ENCODE results near the gene AATK. TPM values are rescaled to one million over a fixed set of nuclear protein-coding genes. Genes with fewer than 3 reads are reported as not detected.

AATK gene
- total and polyA plus RNA-seq, 2 experiments from 2014 or later = 0.25 to 1.6 TPM

GRCh38 chr17:81206166-81206565 lies 40.1 kb upstream of the AATK start:
- 73 to 81% methylated on average over 4 of the region's 4 CpGs for WGBS, 2 experiments (ENCODE audit: low coverage in 1 of 2, low lambda C conversion rate in 2 of 2, missing lambda C conversion rate in 2 of 2)

DNA sequence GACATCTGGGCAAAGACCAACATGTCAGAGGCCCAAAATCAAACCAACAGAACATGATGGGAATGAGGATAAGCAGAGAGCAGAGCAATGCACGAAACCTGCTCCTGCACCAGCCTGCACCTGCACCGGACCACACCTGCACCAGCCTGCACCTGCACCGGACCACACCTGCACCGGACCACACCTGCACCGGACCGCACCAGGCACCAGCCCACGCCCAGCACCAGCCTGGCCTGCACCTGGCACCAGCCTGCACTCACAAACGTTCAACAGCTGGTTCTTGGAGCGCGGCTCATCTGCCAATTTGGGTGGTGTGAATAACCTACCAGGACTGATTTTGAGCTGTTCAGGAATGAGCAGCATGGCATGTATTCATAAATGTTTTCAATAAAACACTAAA lies 38.6 kb upstream of the AATK start:
- H3K36me3 ChIP-seq (ENCODE audit: low read depth) = no peaks in the 10 kb centered on the region
- H3K4me2 ChIP-seq (ENCODE audit: unreplicated experiment) = no peak overlapping the region
- H3K9me3 ChIP-seq (ENCODE audit: low read depth) = no peaks in the 10 kb centered on the region
- no peak for DNase-seq
- no peak overlapping the region for H3K4me3 ChIP-seq
- no peaks in the 10 kb centered on the region for H3K9me2 ChIP-seq (ENCODE audit: insufficient read depth)
- TF ChIP-seq EZH2phosphoT487 (IDR thresholded peaks at IDR 0.05; ENCODE audit: insufficient read depth, low read depth) = no peak
- TF ChIP-seq EZH2 (IDR thresholded peaks at IDR 0.05; ENCODE audit: insufficient read depth, poor library complexity, severe bottlenecking) = no peak
- no peaks in the 10 kb centered on the region for H3F3A ChIP-seq (ENCODE audit: insufficient read depth)
- no peak overlapping the region for H3K27ac ChIP-seq
- no peaks in the 10 kb centered on the region for H4K20me1 ChIP-seq (ENCODE audit: insufficient read depth)
- no peaks in the 10 kb centered on the region for H3K27me3 ChIP-seq (replicated peaks; ENCODE audit: insufficient read depth)
- no peak overlapping the region for H2AFZ ChIP-seq
- in situ Hi-C loops (cut with MboI) = no loop called here
- 88 to 92% methylated on average over 10 of the region's 10 CpGs for WGBS, 2 experiments (ENCODE audit: low coverage in 1 of 2, low lambda C conversion rate in 2 of 2, missing lambda C conversion rate in 2 of 2)
- no peaks in the 10 kb centered on the region for H3K79me2 ChIP-seq (ENCODE audit: insufficient read depth)
- H3K4me1 ChIP-seq (ENCODE audit: insufficient read depth) = no peaks in the 10 kb centered on the region
- H3K9ac ChIP-seq = no peak overlapping the region

More at GRCh38 chr17:81206166-81206565, 40.1 kb upstream of the AATK start:
- no peaks in the 10 kb centered on the region for H3K27me3 ChIP-seq (replicated peaks; ENCODE audit: insufficient read depth)
- TF ChIP-seq EZH2 (IDR thresholded peaks at IDR 0.05; ENCODE audit: insufficient read depth, poor library complexity, severe bottlenecking) (no peak), EZH2phosphoT487 (IDR thresholded peaks at IDR 0.05; ENCODE audit: insufficient read depth, low read depth) (no peak)
- DNase-seq = no peak
- no peak overlapping the region for H3K4me2 ChIP-seq (ENCODE audit: unreplicated experiment)
- no peak overlapping the region for H2AFZ ChIP-seq
- no peaks in the 10 kb centered on the region for H3K4me1 ChIP-seq (ENCODE audit: insufficient read depth)
- no peak overlapping the region for H3K4me3 ChIP-seq
- no peak overlapping the region for H3K9ac ChIP-seq
- H3K36me3 ChIP-seq (ENCODE audit: low read depth) = no peaks in the 10 kb centered on the region
- no peaks in the 10 kb centered on the region for H3K9me2 ChIP-seq (ENCODE audit: insufficient read depth)
- no peaks in the 10 kb centered on the region for H3F3A ChIP-seq (ENCODE audit: insufficient read depth)
- no peaks in the 10 kb centered on the region for H3K9me3 ChIP-seq (ENCODE audit: low read depth)
- H3K27ac ChIP-seq = no peak overlapping the region
- in situ Hi-C loops (cut with MboI) = no loop called here
- no peaks in the 10 kb centered on the region for H4K20me1 ChIP-seq (ENCODE audit: insufficient read depth)
- no peaks in the 10 kb centered on the region for H3K79me2 ChIP-seq (ENCODE audit: insufficient read depth)

- Histone ChIP-seq H3K9me3 (ENCODE audit: low read depth) (no peaks in the 10 kb centered on the region), H3K4me2 (ENCODE audit: unreplicated experiment) (no peak overlapping the region), H3K27ac (no peak overlapping the region), H3K79me2 (ENCODE audit: insufficient read depth) (no peaks in the 10 kb centered on the region), H3K27me3 (replicated peaks; ENCODE audit: insufficient read depth) (no peaks in the 10 kb centered on the region), H4K20me1 (ENCODE audit: insufficient read depth) (no peaks in the 10 kb centered on the region), H3K9ac (no peak overlapping the region), H3K9me2 (ENCODE audit: insufficient read depth) (no peaks in the 10 kb centered on the region), H3K4me1 (ENCODE audit: insufficient read depth) (no peaks in the 10 kb centered on the region), H2AFZ (no peak overlapping the region), H3F3A (ENCODE audit: insufficient read depth) (no peaks in the 10 kb centered on the region), H3K36me3 (ENCODE audit: low read depth) (no peaks in the 10 kb centered on the region), H3K4me3 (no peak overlapping the region)
- DNase-seq = no peak
- 93 to 96% methylated on average over 18 to 20 of the region's 20 CpGs for WGBS, 2 experiments (ENCODE audit: low coverage in 1 of 2, low lambda C conversion rate in 2 of 2, missing lambda C conversion rate in 2 of 2)
- no peak for TF ChIP-seq EZH2phosphoT487 (IDR thresholded peaks at IDR 0.05; ENCODE audit: insufficient read depth, low read depth)
- no peak for TF ChIP-seq EZH2 (IDR thresholded peaks at IDR 0.05; ENCODE audit: insufficient read depth, poor library complexity, severe bottlenecking)
- in situ Hi-C loops (cut with MboI) = no loop called here
Observed at GRCh38 chr17:81203136-81203535, 37.1 kb upstream of the AATK start.

GRCh38 chr17:81202318-81202717 lies 36.3 kb upstream of the AATK start:
- Histone ChIP-seq H3K9me3 (ENCODE audit: low read depth) (no peaks in the 10 kb centered on the region), H3K79me2 (ENCODE audit: insufficient read depth) (no peaks in the 10 kb centered on the region), H3K9ac (no peak overlapping the region), H4K20me1 (ENCODE audit: insufficient read depth) (no peaks in the 10 kb centered on the region), H3K4me2 (ENCODE audit: unreplicated experiment) (no peak overlapping the region), H3K36me3 (ENCODE audit: low read depth) (no peaks in the 10 kb centered on the region), H3K27ac (no peak overlapping the region), H3K9me2 (ENCODE audit: insufficient read depth) (no peaks in the 10 kb centered on the region), H3K4me1 (ENCODE audit: insufficient read depth) (no peaks in the 10 kb centered on the region), H3K4me3 (no peak overlapping the region), H3F3A (ENCODE audit: insufficient read depth) (no peaks in the 10 kb centered on the region), H3K27me3 (replicated peaks; ENCODE audit: insufficient read depth) (no peaks in the 10 kb centered on the region), H2AFZ (no peak overlapping the region)
- WGBS, 2 experiments (ENCODE audit: low coverage in 1 of 2, low lambda C conversion rate in 2 of 2, missing lambda C conversion rate in 2 of 2) = 98 to 100% methylated on average over 10 of the region's 10 CpGs
- TF ChIP-seq EZH2 (IDR thresholded peaks at IDR 0.05; ENCODE audit: insufficient read depth, poor library complexity, severe bottlenecking) (no peak), EZH2phosphoT487 (IDR thresholded peaks at IDR 0.05; ENCODE audit: insufficient read depth, low read depth) (no peak)
- in situ Hi-C loops (cut with MboI) = no loop called here
- DNase-seq = no peak
